ENCODE measurements around the gene ZNF808.

DNA sequence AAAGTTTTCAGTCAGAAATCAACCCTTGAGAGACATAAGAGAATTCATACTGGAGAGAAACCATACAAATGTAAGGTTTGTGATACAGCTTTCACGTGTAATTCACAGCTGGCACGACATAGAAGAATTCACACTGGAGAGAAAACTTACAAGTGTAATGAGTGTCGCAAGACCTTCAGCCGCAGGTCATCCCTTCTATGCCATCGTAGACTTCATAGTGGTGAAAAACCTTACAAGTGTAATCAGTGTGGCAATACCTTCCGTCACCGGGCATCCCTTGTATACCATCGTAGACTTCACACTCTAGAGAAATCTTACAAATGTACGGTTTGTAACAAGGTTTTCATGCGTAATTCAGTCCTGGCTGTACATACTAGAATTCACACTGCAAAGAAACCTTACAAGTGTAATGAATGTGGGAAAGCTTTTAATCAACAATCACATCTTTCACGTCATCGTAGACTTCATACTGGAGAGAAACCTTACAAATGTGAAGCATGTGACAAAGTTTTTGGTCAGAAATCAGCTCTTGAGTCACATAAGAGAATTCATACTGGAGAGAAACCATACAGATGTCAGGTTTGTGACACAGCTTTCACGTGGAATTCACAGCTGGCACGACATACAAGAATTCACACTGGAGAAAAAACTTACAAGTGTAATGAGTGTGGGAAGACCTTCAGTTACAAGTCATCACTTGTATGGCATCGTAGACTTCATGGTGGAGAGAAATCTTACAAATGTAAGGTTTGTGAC lies 26.9 kb downstream of the ZNF808 start:
- TF ChIP-seq, protein P1, sequence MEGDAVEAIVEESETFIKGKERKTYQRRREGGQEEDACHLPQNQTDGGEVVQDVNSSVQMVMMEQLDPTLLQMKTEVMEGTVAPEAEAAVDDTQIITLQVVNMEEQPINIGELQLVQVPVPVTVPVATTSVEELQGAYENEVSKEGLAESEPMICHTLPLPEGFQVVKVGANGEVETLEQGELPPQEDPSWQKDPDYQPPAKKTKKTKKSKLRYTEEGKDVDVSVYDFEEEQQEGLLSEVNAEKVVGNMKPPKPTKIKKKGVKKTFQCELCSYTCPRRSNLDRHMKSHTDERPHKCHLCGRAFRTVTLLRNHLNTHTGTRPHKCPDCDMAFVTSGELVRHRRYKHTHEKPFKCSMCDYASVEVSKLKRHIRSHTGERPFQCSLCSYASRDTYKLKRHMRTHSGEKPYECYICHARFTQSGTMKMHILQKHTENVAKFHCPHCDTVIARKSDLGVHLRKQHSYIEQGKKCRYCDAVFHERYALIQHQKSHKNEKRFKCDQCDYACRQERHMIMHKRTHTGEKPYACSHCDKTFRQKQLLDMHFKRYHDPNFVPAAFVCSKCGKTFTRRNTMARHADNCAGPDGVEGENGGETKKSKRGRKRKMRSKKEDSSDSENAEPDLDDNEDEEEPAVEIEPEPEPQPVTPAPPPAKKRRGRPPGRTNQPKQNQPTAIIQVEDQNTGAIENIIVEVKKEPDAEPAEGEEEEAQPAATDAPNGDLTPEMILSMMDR (IDR thresholded peaks at IDR 0.05; ENCODE audit: low read depth, low read length, poor library complexity, severe bottlenecking) = no peak
- no peak for TF ChIP-seq EZH2phosphoT487 (IDR thresholded peaks at IDR 0.05; ENCODE audit: borderline replicate concordance, low read length)

Measured in DOHH2 (cell line).